Endothelial cell of umbilical vein (primary cell): ENCODE measurements around the gene EEF1AKMT1. TPM values are rescaled to one million over a fixed set of nuclear protein-coding genes. Genes with fewer than 3 reads are reported as not detected.

Source experiments
- BruUV-seq: library from RNA; stranded (reverse); fragments of 400-500 nt; replicated peaks from 2 replicates; lab custom pipeline; 2021; lab: Mats Ljungman, UMichigan
- CTCF ChIA-PET: fragments of 300-600, 350-600 bp; sonication (Branson Sonifier 250); formaldehyde crosslinking; loops from one replicate; lab custom pipeline; 2021; ENCODE audit warnings: antibody characterized with exemption, inconsistent platforms; lab: Charles Lee
- POLR2A ChIA-PET: fragments of 300-600, 350-600 bp; sonication (Branson Sonifier 250); formaldehyde crosslinking; loops from one replicate; lab custom pipeline; 2021; ENCODE audit warnings: antibody characterized with exemption, inconsistent platforms; lab: Charles Lee
- DNase-seq: peaks from one replicate; pipeline ENCODE4 v3.0.0-alpha.2; 2011; ENCODE audit warnings: low read depth, low spot score
- FAIRE-seq: peaks from 2 replicates; lab custom pipeline; 2011; peaks lifted over from hg19 to GRCh38; lab: Jason Lieb, UNC
- H2AFZ ChIP-seq: 2 replicates; pipeline ENCODE4 v1.6.0; 2012; ENCODE audit warnings: low read depth, low read length, control low read depth, inconsistent platforms
- H3K27ac ChIP-seq: 2 replicates; pipeline ENCODE4 v1.5.1; 2011; ENCODE audit warnings: low read depth, mild to moderate bottlenecking, control low read depth, low read length, moderate library complexity; ENCODE audit not compliant: insufficient read depth
- H3K27me3 ChIP-seq, 2 experiments: 2 replicates each; pipeline versions ENCODE4 v1.6.0 to v1.6.1; 2011; ENCODE audit warnings: low read length in 2 of 2, mixed read lengths in 1 of 2; ENCODE audit not compliant: control insufficient read depth in 2 of 2, insufficient read depth in 2 of 2
- H3K36me3 ChIP-seq, 2 experiments: 2 replicates in 1 of 2; 3 replicates in 1 of 2; pipeline ENCODE4 v1.5.1; 2011; ENCODE audit warnings: low read length in 2 of 2, mild to moderate bottlenecking in 1 of 2, moderate library complexity in 1 of 2; ENCODE audit not compliant: control insufficient read depth in 2 of 2, insufficient read depth in 2 of 2; ENCODE audit errors: extremely low read depth in 1 of 2
- H3K4me1 ChIP-seq: 3 replicates; pipeline ENCODE4 v1.5.1; 2011; ENCODE audit warnings: mild to moderate bottlenecking, low read length; ENCODE audit not compliant: control insufficient read depth, insufficient read depth; ENCODE audit errors: extremely low read depth
- H3K4me2 ChIP-seq: 2 replicates; pipeline ENCODE4 v1.6.1; 2011; ENCODE audit warnings: low read length, control low read depth, mixed read lengths; ENCODE audit not compliant: insufficient read depth
- H3K4me3 ChIP-seq, 3 experiments: fragments of 200-600 bp in 1 of 3; sonication (generic), shearing (Covaris generic) in 1 of 3; replicated peaks in 1 of 3; 2 replicates each; pipeline ENCODE4 v1.5.1; 2011 to 2016; ENCODE audit warnings: control low read depth in 3 of 3, low read length in 3 of 3, mild to moderate bottlenecking in 2 of 3, inconsistent platforms in 1 of 3, low read depth in 1 of 3, moderate library complexity in 1 of 3; ENCODE audit not compliant: insufficient read depth in 1 of 3
- H3K79me2 ChIP-seq: 2 replicates; pipeline ENCODE4 v1.6.0; 2012; ENCODE audit warnings: low read length, inconsistent platforms; ENCODE audit not compliant: control insufficient read depth, insufficient read depth
- H3K9ac ChIP-seq: replicated peaks from 2 replicates; pipeline ENCODE3; 2011; ENCODE audit warnings: low read length, control low read depth; ENCODE audit not compliant: insufficient read depth; ENCODE audit errors: extremely low read depth
- H3K9me1 ChIP-seq: replicated peaks from 3 replicates; pipeline ENCODE4 v1.6.0; 2011; ENCODE audit warnings: mild to moderate bottlenecking, low read length; ENCODE audit not compliant: control insufficient read depth, insufficient read depth; ENCODE audit errors: extremely low read depth
- H3K9me3 ChIP-seq: replicated peaks from 2 replicates; pipeline ENCODE4 v1.5.1; 2012; ENCODE audit warnings: low read length, inconsistent platforms; ENCODE audit not compliant: control insufficient read depth, insufficient read depth
- H4K20me1 ChIP-seq: replicated peaks from 2 replicates; pipeline ENCODE3; 2011; ENCODE audit warnings: mild to moderate bottlenecking, low read length; ENCODE audit not compliant: control insufficient read depth, insufficient read depth; ENCODE audit errors: extremely low read depth
- EZH2 ChIP-seq: IDR thresholded peaks from 2 replicates; pipeline ENCODE4 v1.6.1; 2012; ENCODE audit warnings: borderline replicate concordance, low read depth, mild to moderate bottlenecking, moderate library complexity, low read length, inconsistent platforms; ENCODE audit not compliant: severe bottlenecking
- FOS ChIP-seq: IDR thresholded peaks from 2 replicates; pipeline ENCODE4 v1.6.1; 2011; ENCODE audit warnings: mild to moderate bottlenecking, low read length, moderate library complexity, borderline replicate concordance; ENCODE audit not compliant: insufficient read depth
- GATA2 ChIP-seq: IDR thresholded peaks from 2 replicates; pipeline ENCODE4 v1.7.0; 2011; ENCODE audit warnings: low read depth, mild to moderate bottlenecking, moderate library complexity, mixed read lengths, low read length; ENCODE audit not compliant: insufficient read length, insufficient read depth
- JUN ChIP-seq: IDR thresholded peaks from 2 replicates; pipeline ENCODE4 v1.6.1; 2011; ENCODE audit warnings: borderline replicate concordance, low read depth; ENCODE audit not compliant: insufficient read length, insufficient read depth
- MYC ChIP-seq: IDR thresholded peaks from one replicate; pipeline ENCODE4 v1.6.1; 2011; ENCODE audit warnings: mild to moderate bottlenecking, low read depth, low read length
- POLR2A ChIP-seq: IDR thresholded peaks from 2 replicates; pipeline ENCODE4 v1.6.1; 2012; ENCODE audit warnings: low read depth, mild to moderate bottlenecking, control low read depth, low read length
- POLR2AphosphoS5 ChIP-seq: IDR thresholded peaks from 2 replicates; pipeline ENCODE4 v1.6.1; 2012; ENCODE audit warnings: low read depth, mild to moderate bottlenecking, control low read depth, low read length, moderate library complexity; ENCODE audit not compliant: insufficient read depth
- dilution Hi-C: fragments of 300-500 bp; cut with MboI; formaldehyde crosslinking; loops from one replicate; pipeline ENCODE4 v1.15.0; 2019; ENCODE audit warnings: low sequenced_read_pairs; ENCODE audit not compliant: extremely low pct_ligation_motif_present
- intact Hi-C: fragments of 100-400 bp; cut with micrococcal nuclease; formaldehyde crosslinking; loops from one replicate; pipeline ENCODE4 v1.10.0; 2022
- polyA plus RNA-seq, 4 experiments: library from polyadenylated mRNA; depleted of rRNA in 3 of 4; stranded (reverse) in 3 of 4; unstranded in 1 of 4; fragments of >200 nt; gene quantifications; 2 replicates each; pipeline versions ENCODE4 v1.2.1 to v1.2.3, GENCODE V29; 2011 to 2012; ENCODE audit warnings: missing spikeins in 1 of 4
- total RNA-seq: library from RNA; stranded (reverse); gene quantifications from 2 replicates; pipeline ENCODE4 v1.2.3, GENCODE V29; 2021
- TF ChIP-seq, protein P1 (sequence below), 2 donors: IDR thresholded peaks; 1 replicate in 1 of 2; 2 replicates in 1 of 2; pipeline ENCODE4 v1.5.1; 2011; ENCODE audit warnings: low read length in 2 of 2, mild to moderate bottlenecking in 2 of 2, moderate library complexity in 2 of 2, control low read depth in 1 of 2, inconsistent platforms in 1 of 2, low read depth in 1 of 2; ENCODE audit not compliant: insufficient read depth in 1 of 2; ENCODE audit errors: extremely low read depth in 1 of 2
- TF ChIP-seq, protein P2 (sequence below): IDR thresholded peaks from 2 replicates; pipeline ENCODE4 v1.6.1; 2011; ENCODE audit not compliant: insufficient read depth, insufficient read length

EEF1AKMT1 gene
- total and polyA plus RNA-seq, 2 donors (not counting 3 experiments of a cell fraction or from before 2014, with no cell fraction given) = 9.0 to 11.1 TPM

DNA sequence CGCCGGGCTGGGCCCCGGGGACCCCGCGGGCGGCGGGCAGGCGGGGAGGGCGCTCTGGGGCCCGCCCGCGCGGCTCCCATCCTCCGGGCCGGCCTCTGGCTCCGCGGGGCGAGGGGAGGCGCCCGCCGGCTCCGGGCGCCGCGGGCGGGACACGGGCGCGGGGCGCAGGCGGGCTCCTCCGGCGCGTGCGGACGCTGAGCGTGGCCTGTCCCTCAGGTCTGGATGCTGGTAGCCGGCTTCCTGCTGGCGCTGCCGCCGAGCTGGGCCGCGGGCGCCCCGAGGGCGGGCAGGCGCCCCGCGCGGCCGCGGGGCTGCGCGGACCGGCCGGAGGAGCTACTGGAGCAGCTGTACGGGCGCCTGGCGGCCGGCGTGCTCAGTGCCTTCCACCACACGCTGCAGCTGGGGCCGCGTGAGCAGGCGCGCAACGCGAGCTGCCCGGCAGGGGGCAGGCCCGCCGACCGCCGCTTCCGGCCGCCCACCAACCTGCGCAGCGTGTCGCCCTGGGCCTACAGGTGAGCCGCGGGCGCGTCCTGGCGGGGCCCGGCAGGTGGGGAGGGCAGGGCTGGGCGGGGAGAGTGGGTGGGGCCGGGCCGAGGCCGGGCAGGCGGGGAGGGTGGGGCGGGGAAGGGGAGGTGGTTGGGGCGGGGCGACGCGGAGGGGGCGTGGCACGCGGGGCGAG, 69.8 kb downstream of the EEF1AKMT1 start:
- H3K9me3 ChIP-seq = no peaks in the 10 kb centered on the region
- ChIA-PET POLR2A (interaction anchor here (1.1 kb wide), 1 partner anchor 11 kb away, joined by 3 read pairs; no protein-coding TSS in a partner anchor), CTCF (interaction anchor here (0.7 to 9.5 kb wide), 27 partner anchors 11 to 507 kb away, joined by 3 to 92 read pairs (median 4); no protein-coding TSS in a partner anchor)
- no peak for TF ChIP-seq GATA2
- peak; percentile 50 for TF ChIP-seq POLR2AphosphoS5
- TF ChIP-seq POLR2A = peak; percentile 26
- no peak for TF ChIP-seq JUN
- no peak for TF ChIP-seq MYC
- TF ChIP-seq, protein P1, sequence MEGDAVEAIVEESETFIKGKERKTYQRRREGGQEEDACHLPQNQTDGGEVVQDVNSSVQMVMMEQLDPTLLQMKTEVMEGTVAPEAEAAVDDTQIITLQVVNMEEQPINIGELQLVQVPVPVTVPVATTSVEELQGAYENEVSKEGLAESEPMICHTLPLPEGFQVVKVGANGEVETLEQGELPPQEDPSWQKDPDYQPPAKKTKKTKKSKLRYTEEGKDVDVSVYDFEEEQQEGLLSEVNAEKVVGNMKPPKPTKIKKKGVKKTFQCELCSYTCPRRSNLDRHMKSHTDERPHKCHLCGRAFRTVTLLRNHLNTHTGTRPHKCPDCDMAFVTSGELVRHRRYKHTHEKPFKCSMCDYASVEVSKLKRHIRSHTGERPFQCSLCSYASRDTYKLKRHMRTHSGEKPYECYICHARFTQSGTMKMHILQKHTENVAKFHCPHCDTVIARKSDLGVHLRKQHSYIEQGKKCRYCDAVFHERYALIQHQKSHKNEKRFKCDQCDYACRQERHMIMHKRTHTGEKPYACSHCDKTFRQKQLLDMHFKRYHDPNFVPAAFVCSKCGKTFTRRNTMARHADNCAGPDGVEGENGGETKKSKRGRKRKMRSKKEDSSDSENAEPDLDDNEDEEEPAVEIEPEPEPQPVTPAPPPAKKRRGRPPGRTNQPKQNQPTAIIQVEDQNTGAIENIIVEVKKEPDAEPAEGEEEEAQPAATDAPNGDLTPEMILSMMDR (IDR thresholded peaks at IDR 0.05; ENCODE audit: extremely low read depth in 1 of 2, insufficient read depth in 1 of 2, low read depth in 1 of 2, low read length in 2 of 2) = peak; percentile 64 to 69
- TF ChIP-seq EZH2 = no peak
- TF ChIP-seq FOS = no peak
- TF ChIP-seq, protein P2, sequence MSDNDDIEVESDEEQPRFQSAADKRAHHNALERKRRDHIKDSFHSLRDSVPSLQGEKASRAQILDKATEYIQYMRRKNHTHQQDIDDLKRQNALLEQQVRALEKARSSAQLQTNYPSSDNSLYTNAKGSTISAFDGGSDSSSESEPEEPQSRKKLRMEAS = peak; percentile 47
- no peaks in the 10 kb centered on the region for H3K9me1 ChIP-seq
- DNase-seq (peak; percentile 66), FAIRE-seq (peak; percentile 67)
- no peaks in the 10 kb centered on the region for H3K36me3 ChIP-seq
- H2AFZ ChIP-seq = peak overlapping the region; percentile 53
- no TSS peak for BruUV-seq
- H3K4me2 ChIP-seq = no peak overlapping the region
- H4K20me1 ChIP-seq = no peaks in the 10 kb centered on the region
- H3K4me3 ChIP-seq = peak overlapping the region in 2 of 3 experiments; percentile 49 to 52
- H3K9ac ChIP-seq = peak overlapping the region; percentile 56
- H3K4me1 ChIP-seq = peaks cover 8% of the 10 kb centered on the region
- intact Hi-C loops = loop anchor here (1.0 to 10.0 kb wide), 3 partner anchors 137 to 209 kb away; partner anchors contain the start of genes CRYL1 and IFT88
- H3K27me3 ChIP-seq = no peaks in the 10 kb centered on the region
- no peak overlapping the region for H3K27ac ChIP-seq
- dilution Hi-C loops = no loop called here
- H3K79me2 ChIP-seq = no peaks in the 10 kb centered on the region
